ENCODE data around the gene DENND2A. TPM values are rescaled to one million over a fixed set of nuclear protein-coding genes. Genes with fewer than 3 reads are reported as not detected.

Gene DENND2A
- polyA plus RNA-seq, 4 donors = 3.0 to 7.0 (median 5.7) TPM; not detected in 1

DNA sequence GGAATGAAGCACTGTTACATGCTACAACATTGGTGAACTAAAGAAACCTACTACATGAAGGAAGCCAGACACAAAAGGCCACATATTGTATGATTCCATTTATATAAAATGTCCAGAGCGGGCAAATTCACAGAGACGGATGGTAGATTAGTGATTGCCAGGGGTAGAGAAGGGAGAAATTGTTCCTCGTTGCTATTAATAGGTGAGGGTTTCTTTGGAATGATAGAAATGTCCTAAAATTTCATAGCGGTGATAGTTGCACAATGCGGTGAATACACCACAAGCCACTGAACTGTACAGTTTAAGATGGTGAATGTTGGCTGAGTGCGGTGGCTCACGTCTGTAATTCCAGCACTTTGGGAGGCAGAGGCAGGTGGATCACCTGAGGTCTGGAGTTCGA, 29.0 kb downstream of the DENND2A start:
- 84 to 91% (median 91%) methylated on average over 8 of the region's 8 CpGs for WGBS, 3 donors
- Histone ChIP-seq H3K27me3 (ENCODE audit: control insufficient read depth in 3 of 3, insufficient read depth in 3 of 3, low read length in 3 of 3) (peaks cover 0 to 2% (median 0%) of the 10 kb centered on the region in 3 donors), H3K4me3 (ENCODE audit: low read depth in 1 of 3, low read length in 3 of 3) (no peak overlapping the region), H3K9me3 (ENCODE audit: control insufficient read depth in 2 of 2, insufficient read depth in 1 of 2, low read depth in 1 of 2, low read length in 1 of 2) (no peaks in the 10 kb centered on the region), H3K36me3 (ENCODE audit: control insufficient read depth in 3 of 3, insufficient read depth in 2 of 3, low read depth in 1 of 3, low read length in 3 of 3) (no peaks in the 10 kb centered on the region), H3K27ac (ENCODE audit: low read depth in 1 of 3, low read length in 2 of 3) (no peak overlapping the region), H3K4me1 (ENCODE audit: control insufficient read depth in 3 of 3, insufficient read depth in 2 of 3, low read depth in 1 of 3, low read length in 2 of 3) (peaks cover 0 to 3% (median 0%) of the 10 kb centered on the region in 3 donors)
- FAIRE-seq (no peak), DNase-seq (no peak)

- H3K27ac ChIP-seq (ENCODE audit: low read depth in 1 of 3, low read length in 2 of 3) = no peak overlapping the region
- DNase-seq = no peak
- no peak for FAIRE-seq
- 73 to 81% (median 78%) methylated on average over 12 of the region's 12 CpGs for whole genome bisulfite sequencing, 3 donors
- peaks cover 0 to 2% (median 0%) of the 10 kb centered on the region in 3 donors for H3K27me3 ChIP-seq (ENCODE audit: control insufficient read depth in 3 of 3, insufficient read depth in 3 of 3, low read length in 3 of 3)
- peaks cover 0 to 3% (median 0%) of the 10 kb centered on the region in 3 donors for H3K4me1 ChIP-seq (ENCODE audit: control insufficient read depth in 3 of 3, insufficient read depth in 2 of 3, low read depth in 1 of 3, low read length in 2 of 3)
- no peaks in the 10 kb centered on the region for H3K36me3 ChIP-seq (ENCODE audit: control insufficient read depth in 3 of 3, insufficient read depth in 2 of 3, low read depth in 1 of 3, low read length in 3 of 3)
- no peak overlapping the region for H3K4me3 ChIP-seq (ENCODE audit: low read depth in 1 of 3, low read length in 3 of 3)
- no peaks in the 10 kb centered on the region for H3K9me3 ChIP-seq (ENCODE audit: control insufficient read depth in 2 of 2, insufficient read depth in 1 of 2, low read depth in 1 of 2, low read length in 1 of 2)
These were observed 30.1 kb downstream of the DENND2A start for GRCh38 chr7:140610204-140611165.

GRCh38 chr7:140609646-140610045, 31.0 kb downstream of the DENND2A start:
- FAIRE-seq (no peak), DNase-seq (no peak)
- Histone ChIP-seq H3K27ac (ENCODE audit: low read depth in 1 of 3, low read length in 2 of 3) (no peak overlapping the region), H3K36me3 (ENCODE audit: control insufficient read depth in 3 of 3, insufficient read depth in 2 of 3, low read depth in 1 of 3, low read length in 3 of 3) (no peaks in the 10 kb centered on the region), H3K4me3 (ENCODE audit: low read depth in 1 of 3, low read length in 3 of 3) (no peak overlapping the region), H3K4me1 (ENCODE audit: control insufficient read depth in 3 of 3, insufficient read depth in 2 of 3, low read depth in 1 of 3, low read length in 2 of 3) (peaks cover 0 to 3% (median 0%) of the 10 kb centered on the region in 3 donors), H3K9me3 (ENCODE audit: control insufficient read depth in 2 of 2, insufficient read depth in 1 of 2, low read depth in 1 of 2, low read length in 1 of 2) (no peaks in the 10 kb centered on the region), H3K27me3 (ENCODE audit: control insufficient read depth in 3 of 3, insufficient read depth in 3 of 3, low read length in 3 of 3) (peaks cover 0 to 2% (median 0%) of the 10 kb centered on the region in 3 donors)
- WGBS, 3 donors = 90 to 98% (median 91%) methylated on average over 2 of the region's 2 CpGs

GRCh38 chr7:140607441-140607989, 33.1 kb downstream of the DENND2A start:
- H3K9me3 ChIP-seq (ENCODE audit: control insufficient read depth in 2 of 2, insufficient read depth in 1 of 2, low read depth in 1 of 2, low read length in 1 of 2) = no peaks in the 10 kb centered on the region
- no peaks in the 10 kb centered on the region for H3K36me3 ChIP-seq (ENCODE audit: control insufficient read depth in 3 of 3, insufficient read depth in 2 of 3, low read depth in 1 of 3, low read length in 3 of 3)
- peak overlapping the region in 2 of 3 donors; percentile 45 to 63 for H3K27ac ChIP-seq (ENCODE audit: low read depth in 1 of 3, low read length in 2 of 3)
- H3K4me3 ChIP-seq (ENCODE audit: low read depth in 1 of 3, low read length in 3 of 3) = no peak overlapping the region
- H3K4me1 ChIP-seq (ENCODE audit: control insufficient read depth in 3 of 3, insufficient read depth in 2 of 3, low read depth in 1 of 3, low read length in 2 of 3) = peaks cover 0 to 3% (median 0%) of the 10 kb centered on the region in 3 donors
- WGBS, 3 donors = 50 to 82% (median 74%) methylated on average over 7 of the region's 7 CpGs
- no peak for FAIRE-seq
- peak in 1 of 2 donors; percentile 28 for DNase-seq
- H3K27me3 ChIP-seq (ENCODE audit: control insufficient read depth in 3 of 3, insufficient read depth in 3 of 3, low read length in 3 of 3) = peaks cover 0 to 2% (median 0%) of the 10 kb centered on the region in 3 donors

DNA sequence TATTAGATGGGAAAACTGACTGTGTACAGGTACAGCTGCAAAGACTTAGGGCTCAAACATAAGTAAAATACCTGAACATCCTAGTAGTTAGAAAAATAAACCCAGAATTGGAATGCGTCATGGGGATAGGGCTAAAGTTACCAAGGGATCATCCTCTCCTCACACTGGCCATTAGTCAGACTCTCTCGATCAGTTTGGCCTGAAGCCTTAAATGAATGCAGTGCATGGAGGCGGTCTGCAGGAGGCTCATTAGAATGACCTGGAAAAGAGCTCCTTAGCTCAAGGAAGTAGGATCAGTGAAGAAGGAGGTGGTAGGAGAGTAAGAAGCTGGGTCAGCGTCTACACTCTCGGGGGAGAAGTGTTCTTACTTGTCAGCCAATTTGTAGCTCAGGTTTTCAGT, 35.3 kb downstream of the DENND2A start:
- WGBS, 3 donors = 83 to 87% (median 86%) methylated on average over 5 of the region's 5 CpGs
- FAIRE-seq = no peak

GRCh38 chr7:140604760-140605159, 35.9 kb downstream of the DENND2A start:
- Histone ChIP-seq H3K9me3 (ENCODE audit: control insufficient read depth in 2 of 2, insufficient read depth in 1 of 2, low read depth in 1 of 2, low read length in 1 of 2) (no peaks in the 10 kb centered on the region), H3K36me3 (ENCODE audit: control insufficient read depth in 3 of 3, insufficient read depth in 2 of 3, low read depth in 1 of 3, low read length in 3 of 3) (peaks cover 0 to 10% (median 0%) of the 10 kb centered on the region in 3 donors), H3K27ac (ENCODE audit: low read depth in 1 of 3, low read length in 2 of 3) (peak overlapping the region in 2 of 3 donors; percentile 56 to 88), H3K4me1 (ENCODE audit: control insufficient read depth in 3 of 3, insufficient read depth in 2 of 3, low read depth in 1 of 3, low read length in 2 of 3) (peaks cover 0 to 3% (median 0%) of the 10 kb centered on the region in 3 donors), H3K4me3 (ENCODE audit: low read depth in 1 of 3, low read length in 3 of 3) (no peak overlapping the region), H3K27me3 (ENCODE audit: control insufficient read depth in 3 of 3, insufficient read depth in 3 of 3, low read length in 3 of 3) (peaks cover 0 to 2% (median 0%) of the 10 kb centered on the region in 3 donors)
- WGBS, 3 donors = 78 to 96% (median 93%) methylated on average over 4 of the region's 4 CpGs
- FAIRE-seq = no peak
- no peak for DNase-seq

More for the DNA sequence above, 35.3 kb downstream of the DENND2A start:
- Histone ChIP-seq H3K4me3 (ENCODE audit: low read depth in 1 of 3, low read length in 3 of 3) (no peak overlapping the region), H3K4me1 (ENCODE audit: control insufficient read depth in 3 of 3, insufficient read depth in 2 of 3, low read depth in 1 of 3, low read length in 2 of 3) (peaks cover 0 to 3% (median 0%) of the 10 kb centered on the region in 3 donors), H3K9me3 (ENCODE audit: control insufficient read depth in 2 of 2, insufficient read depth in 1 of 2, low read depth in 1 of 2, low read length in 1 of 2) (no peaks in the 10 kb centered on the region), H3K36me3 (ENCODE audit: control insufficient read depth in 3 of 3, insufficient read depth in 2 of 3, low read depth in 1 of 3, low read length in 3 of 3) (peaks cover 0 to 10% (median 0%) of the 10 kb centered on the region in 3 donors), H3K27me3 (ENCODE audit: control insufficient read depth in 3 of 3, insufficient read depth in 3 of 3, low read length in 3 of 3) (peaks cover 0 to 2% (median 0%) of the 10 kb centered on the region in 3 donors), H3K27ac (ENCODE audit: low read depth in 1 of 3, low read length in 2 of 3) (peak overlapping the region in 2 of 3 donors; percentile 56 to 88)
- no peak for DNase-seq

GRCh38 chr7:140604076-140604475, 36.5 kb downstream of the DENND2A start:
- H3K9me3 ChIP-seq (ENCODE audit: control insufficient read depth in 2 of 2, insufficient read depth in 1 of 2, low read depth in 1 of 2, low read length in 1 of 2) = no peaks in the 10 kb centered on the region
- no peak for DNase-seq
- H3K27me3 ChIP-seq (ENCODE audit: control insufficient read depth in 3 of 3, insufficient read depth in 3 of 3, low read length in 3 of 3) = peaks cover 0 to 2% (median 0%) of the 10 kb centered on the region in 3 donors
- H3K4me1 ChIP-seq (ENCODE audit: control insufficient read depth in 3 of 3, insufficient read depth in 2 of 3, low read depth in 1 of 3, low read length in 2 of 3) = peaks cover 0 to 3% (median 0%) of the 10 kb centered on the region in 3 donors
- peak overlapping the region in 1 of 3 donors; percentile 62 for H3K27ac ChIP-seq (ENCODE audit: low read depth in 1 of 3, low read length in 2 of 3)
- no peak overlapping the region for H3K4me3 ChIP-seq (ENCODE audit: low read depth in 1 of 3, low read length in 3 of 3)
- H3K36me3 ChIP-seq (ENCODE audit: control insufficient read depth in 3 of 3, insufficient read depth in 2 of 3, low read depth in 1 of 3, low read length in 3 of 3) = peaks cover 0 to 10% (median 0%) of the 10 kb centered on the region in 3 donors
- 79 to 94% (median 87%) methylated on average over 7 of the region's 7 CpGs for WGBS, 3 donors
- FAIRE-seq = no peak

GRCh38 chr7:140601566-140602174, 38.9 kb downstream of the DENND2A start:
- Histone ChIP-seq H3K27me3 (ENCODE audit: control insufficient read depth in 3 of 3, insufficient read depth in 3 of 3, low read length in 3 of 3) (no peaks in the 10 kb centered on the region), H3K27ac (ENCODE audit: low read depth in 1 of 3, low read length in 2 of 3) (no peak overlapping the region), H3K4me3 (ENCODE audit: low read depth in 1 of 3, low read length in 3 of 3) (no peak overlapping the region), H3K4me1 (ENCODE audit: control insufficient read depth in 3 of 3, insufficient read depth in 2 of 3, low read depth in 1 of 3, low read length in 2 of 3) (no peaks in the 10 kb centered on the region), H3K9me3 (ENCODE audit: control insufficient read depth in 2 of 2, insufficient read depth in 1 of 2, low read depth in 1 of 2, low read length in 1 of 2) (no peaks in the 10 kb centered on the region), H3K36me3 (ENCODE audit: control insufficient read depth in 3 of 3, insufficient read depth in 2 of 3, low read depth in 1 of 3, low read length in 3 of 3) (peaks cover 0 to 10% (median 0%) of the 10 kb centered on the region in 3 donors)
- no peak for DNase-seq
- FAIRE-seq = no peak
- 73 to 80% (median 79%) methylated on average over 21 of the region's 21 CpGs for WGBS, 3 donors
